Keratinocyte (primary cell): Measurements from ENCODE around the gene PSD4. TPM values are rescaled to one million over a fixed set of nuclear protein-coding genes. Genes with fewer than 3 reads are reported as not detected.

Experiments used
- DNase-seq: peaks from one replicate; pipeline ENCODE4 v3.0.0-alpha.2; 2011; ENCODE audit warnings: low read depth, missing footprints, low spot score
- FAIRE-seq: peaks from 2 replicates; lab custom pipeline; 2011; peaks lifted over from hg19 to GRCh38; lab: Jason Lieb, UNC
- H2AFZ ChIP-seq: 2 replicates; pipeline ENCODE4 v1.6.0; 2012; ENCODE audit warnings: low read length, control low read depth, inconsistent platforms; ENCODE audit not compliant: control insufficient read depth
- H3K27ac ChIP-seq: 2 replicates; pipeline ENCODE4 v1.5.1; 2011; ENCODE audit warnings: low read length; ENCODE audit not compliant: control insufficient read depth, insufficient read depth
- H3K27me3 ChIP-seq: 3 replicates; pipeline ENCODE4 v1.6.0; 2011; ENCODE audit warnings: low read length; ENCODE audit not compliant: control insufficient read depth, insufficient read depth; ENCODE audit errors: extremely low read depth
- H3K36me3 ChIP-seq, 2 experiments: 2 replicates in 1 of 2; 3 replicates in 1 of 2; pipeline ENCODE4 v1.5.1; 2011; ENCODE audit warnings: low read length in 2 of 2, mild to moderate bottlenecking in 1 of 2; ENCODE audit not compliant: control insufficient read depth in 2 of 2, insufficient read depth in 2 of 2; ENCODE audit errors: extremely low read depth in 1 of 2
- H3K4me1 ChIP-seq: 3 replicates; pipeline ENCODE4 v1.5.1; 2011; ENCODE audit warnings: low read length; ENCODE audit not compliant: control insufficient read depth, insufficient read depth; ENCODE audit errors: extremely low read depth
- H3K4me2 ChIP-seq: 3 replicates; pipeline ENCODE4 v1.6.0; 2011; ENCODE audit warnings: low read depth, low read length; ENCODE audit not compliant: control insufficient read depth, insufficient read depth; ENCODE audit errors: extremely low read depth
- H3K4me3 ChIP-seq, 3 experiments: fragments of 200-600 bp in 1 of 3; sonication (generic) in 1 of 3; 2 replicates in 2 of 3; 3 replicates in 1 of 3; pipeline ENCODE4 v1.5.1; 2011 to 2016; ENCODE audit warnings: low read length in 3 of 3, mild to moderate bottlenecking in 3 of 3, control low read depth in 2 of 3, inconsistent platforms in 1 of 3, low read depth in 1 of 3, mixed read lengths in 1 of 3, mixed run types in 1 of 3, moderate library complexity in 1 of 3; ENCODE audit not compliant: control insufficient read depth in 2 of 3, insufficient read depth in 2 of 3; ENCODE audit errors: extremely low read depth in 1 of 3
- H3K79me2 ChIP-seq: 2 replicates; pipeline ENCODE4 v1.6.0; 2012; ENCODE audit warnings: low read length; ENCODE audit not compliant: control insufficient read depth, insufficient read depth
- H3K9ac ChIP-seq: 3 replicates; pipeline ENCODE4 v1.6.0; 2011; ENCODE audit warnings: low read length; ENCODE audit not compliant: control insufficient read depth, insufficient read depth; ENCODE audit errors: extremely low read depth
- H3K9me1 ChIP-seq: 3 replicates; pipeline ENCODE4 v1.6.0; 2011; ENCODE audit warnings: low read length; ENCODE audit not compliant: control insufficient read depth, insufficient read depth; ENCODE audit errors: extremely low read depth
- H3K9me3 ChIP-seq: 2 replicates; pipeline ENCODE4 v1.5.1; 2012; ENCODE audit warnings: low read depth, low read length; ENCODE audit not compliant: control insufficient read depth
- H4K20me1 ChIP-seq: 3 replicates; pipeline ENCODE4 v1.6.0; 2011; ENCODE audit warnings: low read length; ENCODE audit not compliant: control insufficient read depth, insufficient read depth; ENCODE audit errors: extremely low read depth
- EZH2 ChIP-seq: IDR thresholded peaks from one replicate; pipeline ENCODE4 v1.6.1; 2012; ENCODE audit warnings: inconsistent platforms, mild to moderate bottlenecking, low read length, moderate library complexity
- dilution Hi-C: fragments of 300-500 bp; cut with MboI; formaldehyde crosslinking; loops from one replicate; pipeline ENCODE4 v1.7.0; 2020; ENCODE audit warnings: low sequenced_read_pairs; ENCODE audit not compliant: extremely low pct_ligation_motif_present
- polyA plus RNA-seq, 5 experiments: library from polyadenylated mRNA; depleted of rRNA in 3 of 5; stranded (reverse) in 3 of 5; stranded (forward) in 1 of 5; unstranded in 1 of 5; fragments of >200 nt; gene quantifications; 1 replicate in 1 of 5; 2 replicates in 3 of 5; 3 replicates in 1 of 5; pipeline versions ENCODE4 v1.2.1 to v1.2.3, GENCODE V29; 2011 to 2012; ENCODE audit warnings: missing spikeins in 2 of 5, low read depth in 1 of 5, low replicate concordance in 1 of 5
- TF ChIP-seq, protein P1 (sequence below), 3 experiments: IDR thresholded peaks in 1 of 3; conservative IDR thresholded peaks in 1 of 3; optimal IDR thresholded peaks in 1 of 3; 2 replicates in 2 of 3; 3 replicates in 1 of 3; pipeline versions ENCODE3 to v1.5.1; 2011; ENCODE audit warnings: low read length in 3 of 3, mild to moderate bottlenecking in 3 of 3, moderate library complexity in 2 of 3, control low read depth in 1 of 3, inconsistent platforms in 1 of 3; ENCODE audit not compliant: insufficient read depth in 2 of 3; ENCODE audit errors: extremely low read depth in 1 of 3

The PSD4 gene
- polyA plus RNA-seq, 1 donor (not counting 4 experiments of a cell fraction or from before 2014, with no cell fraction given): 11.1 TPM

DNA sequence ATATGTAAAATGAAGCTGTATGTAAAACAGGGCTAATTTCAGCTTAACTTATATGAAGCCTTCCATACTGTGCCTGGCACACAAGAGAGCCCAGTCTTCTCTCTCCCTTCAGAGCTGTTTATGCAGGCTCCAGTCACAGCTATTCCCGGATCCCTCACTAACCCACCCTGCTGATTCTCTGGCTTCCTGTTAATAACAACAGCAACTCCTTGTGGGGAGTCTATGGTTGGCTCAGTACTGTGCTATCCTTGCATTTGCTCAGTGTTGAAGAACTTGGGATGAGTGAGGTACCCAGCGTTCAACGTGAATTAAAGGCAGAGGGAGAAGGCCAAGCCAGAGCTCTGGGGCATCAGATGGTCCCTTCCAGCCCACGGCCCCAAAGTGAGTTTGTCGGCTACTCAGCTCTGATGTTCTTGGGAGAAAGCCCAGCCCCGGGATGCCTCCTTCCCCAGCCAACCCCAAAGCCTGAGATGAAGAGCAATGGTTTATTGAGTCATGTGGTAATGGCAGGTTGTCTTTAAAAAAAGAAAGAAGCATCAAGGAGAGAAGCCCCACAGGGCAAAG is 43.2 kb downstream of the PSD4 start:
- no peak overlapping the region for H3K4me2 ChIP-seq
- no peaks in the 10 kb centered on the region for H4K20me1 ChIP-seq
- no peak overlapping the region for H3K27ac ChIP-seq
- peaks cover 26% of the 10 kb centered on the region for H3K4me1 ChIP-seq
- TF ChIP-seq, protein P1, sequence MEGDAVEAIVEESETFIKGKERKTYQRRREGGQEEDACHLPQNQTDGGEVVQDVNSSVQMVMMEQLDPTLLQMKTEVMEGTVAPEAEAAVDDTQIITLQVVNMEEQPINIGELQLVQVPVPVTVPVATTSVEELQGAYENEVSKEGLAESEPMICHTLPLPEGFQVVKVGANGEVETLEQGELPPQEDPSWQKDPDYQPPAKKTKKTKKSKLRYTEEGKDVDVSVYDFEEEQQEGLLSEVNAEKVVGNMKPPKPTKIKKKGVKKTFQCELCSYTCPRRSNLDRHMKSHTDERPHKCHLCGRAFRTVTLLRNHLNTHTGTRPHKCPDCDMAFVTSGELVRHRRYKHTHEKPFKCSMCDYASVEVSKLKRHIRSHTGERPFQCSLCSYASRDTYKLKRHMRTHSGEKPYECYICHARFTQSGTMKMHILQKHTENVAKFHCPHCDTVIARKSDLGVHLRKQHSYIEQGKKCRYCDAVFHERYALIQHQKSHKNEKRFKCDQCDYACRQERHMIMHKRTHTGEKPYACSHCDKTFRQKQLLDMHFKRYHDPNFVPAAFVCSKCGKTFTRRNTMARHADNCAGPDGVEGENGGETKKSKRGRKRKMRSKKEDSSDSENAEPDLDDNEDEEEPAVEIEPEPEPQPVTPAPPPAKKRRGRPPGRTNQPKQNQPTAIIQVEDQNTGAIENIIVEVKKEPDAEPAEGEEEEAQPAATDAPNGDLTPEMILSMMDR (optimal IDR thresholded peaks at IDR 0.05 in 1 of 3, IDR thresholded peaks at IDR 0.05 in 1 of 3, conservative IDR thresholded peaks at IDR 0.05 in 1 of 3; ENCODE audit: extremely low read depth in 1 of 3, insufficient read depth in 2 of 3, low read length in 3 of 3): no peak
- TF ChIP-seq EZH2: no peak
- H3K9me1 ChIP-seq: no peaks in the 10 kb centered on the region
- H3K27me3 ChIP-seq: no peaks in the 10 kb centered on the region
- no peaks in the 10 kb centered on the region for H3K79me2 ChIP-seq
- dilution Hi-C loops: no loop called here
- H3K36me3 ChIP-seq: peaks cover 0 to 1% of the 10 kb centered on the region in 2 experiments
- no peak overlapping the region for H3K4me3 ChIP-seq
- DNase-seq: no peak
- no peak for FAIRE-seq
- no peak overlapping the region for H3K9ac ChIP-seq
- no peaks in the 10 kb centered on the region for H3K9me3 ChIP-seq
- H2AFZ ChIP-seq: no peak overlapping the region

DNA sequence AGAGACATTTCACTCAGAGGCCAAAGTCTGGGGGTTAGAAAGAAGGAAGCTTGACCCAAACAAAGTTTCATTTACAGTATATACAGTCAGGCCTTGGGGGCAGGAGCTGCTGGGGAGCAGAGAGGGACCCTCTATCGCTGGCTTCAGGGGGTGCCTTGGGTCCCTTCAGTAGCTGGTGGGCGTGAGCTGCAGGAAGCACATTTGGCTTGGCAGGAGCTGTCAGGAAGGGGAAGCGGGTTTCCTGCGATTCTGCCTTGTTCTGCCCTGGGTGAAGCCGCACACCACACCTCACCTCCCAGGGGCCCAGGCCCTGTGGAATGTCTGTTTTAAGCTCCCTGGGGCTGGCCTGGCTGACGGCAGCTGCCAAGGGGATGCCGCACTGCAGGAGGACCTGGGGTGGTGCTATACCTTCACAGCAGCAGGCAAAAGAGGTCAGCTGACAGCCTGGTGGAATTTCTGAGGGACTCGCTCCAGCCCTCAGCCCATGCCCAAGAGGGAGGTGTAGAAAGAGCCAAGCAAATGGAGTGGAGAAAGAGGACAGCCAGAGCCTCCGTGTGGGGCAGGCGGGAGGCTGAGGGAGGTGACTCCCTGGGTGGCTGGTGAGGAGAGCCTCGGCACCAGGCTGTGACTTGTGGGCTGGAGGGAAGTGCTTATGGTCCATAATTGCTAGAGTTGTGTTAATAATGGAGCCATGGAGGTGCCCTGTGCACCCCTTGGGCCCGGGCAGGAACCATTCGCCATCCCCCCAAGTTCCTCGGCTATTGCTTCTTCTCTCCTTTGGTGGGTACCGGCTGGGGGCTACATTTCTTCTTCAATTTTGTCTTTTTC is 43.9 kb downstream of the PSD4 start:
- Histone ChIP-seq H3K27me3 (no peaks in the 10 kb centered on the region), H3K79me2 (no peaks in the 10 kb centered on the region), H3K36me3 (peaks cover 0 to 1% of the 10 kb centered on the region in 2 experiments), H2AFZ (peak overlapping the region; percentile 10), H3K27ac (no peak overlapping the region), H3K9me3 (no peaks in the 10 kb centered on the region), H3K9me1 (no peaks in the 10 kb centered on the region), H3K4me1 (peaks cover 23% of the 10 kb centered on the region), H3K4me3 (no peak overlapping the region), H3K9ac (no peak overlapping the region), H4K20me1 (no peaks in the 10 kb centered on the region), H3K4me2 (no peak overlapping the region)
- dilution Hi-C loops: no loop called here
- no peak for DNase-seq
- FAIRE-seq: peak; percentile 61
- TF ChIP-seq, protein P1 (optimal IDR thresholded peaks at IDR 0.05 in 1 of 3, IDR thresholded peaks at IDR 0.05 in 1 of 3, conservative IDR thresholded peaks at IDR 0.05 in 1 of 3; ENCODE audit: extremely low read depth in 1 of 3, insufficient read depth in 2 of 3, low read length in 3 of 3): peak in 1 of 3 experiments; percentile 22
- no peak for TF ChIP-seq EZH2
